HepG2 (cell line): ENCODE results near the gene PKDREJ. TPM values are rescaled to one million over a fixed set of nuclear protein-coding genes. Genes with fewer than 3 reads are reported as not detected.

Experiments used
- BATF2 ChIP-seq: sonication (generic); formaldehyde crosslinking; IDR thresholded peaks from 2 replicates; pipeline ENCODE4 v1.8.0; 2022; ENCODE audit warnings: mild to moderate bottlenecking, missing genetic modification reagents, moderate library complexity
- CTCF ChIP-seq: sonication (generic); formaldehyde crosslinking; IDR thresholded peaks from 2 replicates; pipeline ENCODE4 v1.5.0; 2020; ENCODE audit warnings: mild to moderate bottlenecking, missing genetic modification reagents, moderate library complexity
- EED ChIP-seq: sonication (generic); formaldehyde crosslinking; IDR thresholded peaks from 2 replicates; pipeline ENCODE4 v1.5.0; 2020; ENCODE audit warnings: mild to moderate bottlenecking, missing genetic modification reagents
- GATA4 ChIP-seq: sonication (generic); IDR thresholded peaks from 2 replicates; pipeline ENCODE4 v1.6.1; 2016; ENCODE audit warnings: antibody characterized with exemption, low read depth, borderline replicate concordance
- IKZF1 ChIP-seq: fragments of 450-650 bp; IDR thresholded peaks from 2 replicates; pipeline ENCODE4 v1.7.1; 2016
- KDM6A ChIP-seq: IDR thresholded peaks from 2 replicates; pipeline ENCODE4 v1.6.1; 2016; ENCODE audit warnings: low read depth
- MTF1 ChIP-seq: sonication (generic); formaldehyde crosslinking; IDR thresholded peaks from 2 replicates; pipeline ENCODE4 v1.5.0; 2020; ENCODE audit warnings: missing genetic modification reagents
- MTF2 ChIP-seq: sonication (generic); formaldehyde crosslinking; IDR thresholded peaks from 2 replicates; pipeline ENCODE4 v1.5.0; 2020; ENCODE audit warnings: missing genetic modification reagents, borderline replicate concordance
- PHF8 ChIP-seq: sonication (generic); formaldehyde crosslinking; IDR thresholded peaks from 2 replicates; pipeline ENCODE4 v1.5.0; 2020; ENCODE audit warnings: missing genetic modification reagents
- POLR2AphosphoS5 ChIP-seq: IDR thresholded peaks from 2 replicates; pipeline ENCODE4 v1.6.1; 2012; ENCODE audit warnings: low read depth, low read length
- SALL2 ChIP-seq: sonication (generic); formaldehyde crosslinking; IDR thresholded peaks from 2 replicates; pipeline ENCODE4 v1.8.1; 2023; ENCODE audit warnings: mild to moderate bottlenecking, missing genetic modification reagents, inconsistent platforms
- ZBTB26 ChIP-seq: IDR thresholded peaks from 2 replicates; pipeline ENCODE4 v1.6.1; 2016; ENCODE audit warnings: missing compliant biosample characterization, missing genetic modification reagents, borderline replicate concordance
- ZBTB4 ChIP-seq: sonication (generic); formaldehyde crosslinking; IDR thresholded peaks from 2 replicates; pipeline ENCODE4 v1.4.0; 2020; ENCODE audit warnings: missing genetic modification reagents, mild to moderate bottlenecking, borderline replicate concordance
- ZBTB7A ChIP-seq: sonication (generic); formaldehyde crosslinking; IDR thresholded peaks from 2 replicates; pipeline ENCODE4 v1.8.0; 2022; ENCODE audit warnings: mild to moderate bottlenecking, missing genetic modification reagents
- ZFX ChIP-seq: sonication (generic); formaldehyde crosslinking; IDR thresholded peaks from 2 replicates; pipeline ENCODE4 v1.4.0; 2020; ENCODE audit warnings: mild to moderate bottlenecking, low read depth, missing genetic modification reagents, moderate library complexity
- ZNF136 ChIP-seq: sonication (generic); formaldehyde crosslinking; IDR thresholded peaks from 2 replicates; pipeline ENCODE4 v1.8.1; 2022; ENCODE audit warnings: low read depth, mild to moderate bottlenecking, moderate library complexity, missing genetic modification reagents
- ZNF17 ChIP-seq: sonication (generic); formaldehyde crosslinking; IDR thresholded peaks from 2 replicates; pipeline ENCODE4 v1.5.0; 2020; ENCODE audit warnings: mild to moderate bottlenecking, missing genetic modification reagents
- ZNF432 ChIP-seq: sonication (generic); formaldehyde crosslinking; IDR thresholded peaks from 2 replicates; pipeline ENCODE4 v1.5.0; 2020; ENCODE audit warnings: missing genetic modification reagents, mild to moderate bottlenecking, borderline replicate concordance
- ZNF484 ChIP-seq: sonication (generic); formaldehyde crosslinking; IDR thresholded peaks from 2 replicates; pipeline ENCODE4 v1.5.1; 2020; ENCODE audit warnings: mild to moderate bottlenecking, low read depth, missing genetic modification reagents, borderline replicate concordance
- ZNF713 ChIP-seq: sonication (generic); formaldehyde crosslinking; IDR thresholded peaks from 2 replicates; pipeline ENCODE4 v1.4.0; 2020; ENCODE audit warnings: mild to moderate bottlenecking, missing genetic modification reagents
- ZNF720 ChIP-seq: sonication (generic); formaldehyde crosslinking; IDR thresholded peaks from 2 replicates; pipeline ENCODE4 v1.4.0; 2020; ENCODE audit warnings: missing genetic modification reagents
- polyA plus RNA-seq, 8 experiments: library from polyadenylated mRNA; depleted of rRNA in 3 of 8; stranded (reverse) in 7 of 8; unstranded in 1 of 8; fragments of >200 nt; fragmentation: Illumina TruSeq in 4 of 8; extraction: Trizol in 4 of 8; gene quantifications; 2 replicates each; pipeline versions ENCODE4 v1.2.1 to v1.2.3, GENCODE V29; 2011 to 2016; ENCODE audit warnings: low read depth in 4 of 8, missing spikeins in 1 of 8, mixed read lengths in 1 of 8; ENCODE audit not compliant: insufficient read depth in 1 of 8
- total RNA-seq, 5 experiments: library from RNA; depleted of rRNA; stranded (reverse); fragments of >200 nt; fragmentation: Illumina TruSeq; extraction: Trizol; gene quantifications; 2 replicates each; pipeline ENCODE4 v1.2.3, GENCODE V29; 2016; ENCODE audit warnings: low read depth in 1 of 5
- TF ChIP-seq, protein P1 (sequence below): sonication (generic); formaldehyde crosslinking; IDR thresholded peaks from 2 replicates; pipeline ENCODE4 v1.8.0; 2022; ENCODE audit warnings: missing genetic modification reagents, mild to moderate bottlenecking, borderline replicate concordance

The PKDREJ gene
- total and polyA plus RNA-seq, 2 of the 13 experiments (the other 11 are each of a cell fraction or from before 2014, with no cell fraction given): not detected

DNA sequence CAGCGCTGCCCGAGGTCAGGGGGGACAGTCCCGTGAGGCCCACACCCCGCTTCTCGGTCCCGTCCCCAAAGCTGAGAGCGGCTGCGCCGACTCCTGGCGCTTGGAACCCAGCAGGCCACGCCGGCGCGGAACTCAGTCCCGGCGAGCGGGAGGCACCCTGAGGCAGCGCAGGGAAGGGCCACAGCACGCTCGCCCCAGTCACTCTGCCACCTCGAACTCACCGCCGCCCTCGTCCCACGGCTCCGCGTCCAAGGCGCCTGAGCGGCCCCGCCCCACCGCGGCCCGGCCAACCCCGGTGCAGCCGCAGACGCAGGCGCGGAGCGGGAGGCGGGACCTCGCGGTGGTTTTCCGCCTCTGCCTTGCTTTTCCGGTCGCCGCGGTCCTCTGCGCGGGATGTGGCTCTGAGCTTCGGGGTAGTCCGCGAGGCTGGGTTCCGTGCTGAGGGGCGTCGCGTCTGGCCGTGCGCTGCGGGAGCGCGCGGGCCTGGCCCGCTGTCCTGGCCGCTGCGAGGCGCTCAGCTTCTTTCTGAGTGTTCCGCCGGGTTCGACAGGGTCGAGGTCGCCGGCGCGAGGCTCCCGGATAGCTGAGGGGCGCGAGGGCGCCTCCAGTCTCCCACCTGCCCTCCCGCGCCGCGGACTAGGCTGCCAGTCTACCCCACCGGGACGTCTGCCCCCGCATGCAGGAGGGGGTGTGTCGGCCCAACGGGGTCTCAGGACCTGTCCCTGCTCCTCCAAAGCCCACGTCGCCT, 12.9 kb downstream of the PKDREJ start, which contains the start of gene CDPF1 (continued):
- TF ChIP-seq CTCF (peak; percentile 47), GATA4 (peak; percentile 30; the same call in 1 of the 2 replicates), ZNF720 (CRISPR knock-in tag) (no peak), ZNF484 (peak; percentile 83; the same call in 1 of the 2 replicates), ZFX (CRISPR knock-in tag) (peak; percentile 89), MTF2 (CRISPR knock-in tag) (peak; percentile 70), MTF1 (CRISPR knock-in tag) (peak; percentile 71; the same call in 1 of the 2 replicates), ZNF17 (CRISPR knock-in tag) (no peak), ZBTB4 (CRISPR knock-in tag) (peak; percentile 63), POLR2AphosphoS5 (peak; percentile 92), ZNF136 (CRISPR knock-in tag) (no peak), ZBTB26 (CRISPR knock-in tag) (no peak; the same call in 1 of the 2 replicates), IKZF1 (no peak), BATF2 (CRISPR knock-in tag) (peak; percentile 69; the same call in 1 of the 2 replicates), SALL2 (peak; percentile 86), EED (CRISPR knock-in tag) (peak; percentile 47; the same call in 1 of the 2 replicates), ZBTB7A (peak; percentile 73), PHF8 (CRISPR knock-in tag) (peak; percentile 87), ZNF432 (CRISPR knock-in tag) (no peak), KDM6A (no peak), ZNF713 (CRISPR knock-in tag) (peak; percentile 88; the same call in 1 of the 2 replicates)
- TF ChIP-seq, protein P1, sequence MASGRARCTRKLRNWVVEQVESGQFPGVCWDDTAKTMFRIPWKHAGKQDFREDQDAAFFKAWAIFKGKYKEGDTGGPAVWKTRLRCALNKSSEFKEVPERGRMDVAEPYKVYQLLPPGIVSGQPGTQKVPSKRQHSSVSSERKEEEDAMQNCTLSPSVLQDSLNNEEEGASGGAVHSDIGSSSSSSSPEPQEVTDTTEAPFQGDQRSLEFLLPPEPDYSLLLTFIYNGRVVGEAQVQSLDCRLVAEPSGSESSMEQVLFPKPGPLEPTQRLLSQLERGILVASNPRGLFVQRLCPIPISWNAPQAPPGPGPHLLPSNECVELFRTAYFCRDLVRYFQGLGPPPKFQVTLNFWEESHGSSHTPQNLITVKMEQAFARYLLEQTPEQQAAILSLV (CRISPR knock-in tag): peak; percentile 90; the same call in 1 of the 2 replicates
